GM12878 (cell line): ENCODE data around the gene NAT9. TPM values are rescaled to one million over a fixed set of nuclear protein-coding genes. Genes with fewer than 3 reads are reported as not detected.
A peak's percentile ranks its signal among the peaks of the same experiment; 100 is the strongest.

Source experiments
- ATAC-seq: fragments of 200-7000 bp; cut with Tn5 transposase; 3 replicates; pipeline ENCODE4 v1.9.1; 2020; ENCODE audit warnings: mild to moderate bottlenecking, moderate library complexity
- BruUV-seq: library from RNA; stranded (reverse); fragments of 400-500 nt; replicated peaks from 2 replicates; lab custom pipeline; 2021; lab: Mats Ljungman, UMichigan
- CTCF ChIA-PET: fragments of 300-600 bp; sonication (Branson Sonifier 250); formaldehyde crosslinking; extraction: SDS; loops from one replicate; lab custom pipeline; 2021; ENCODE audit warnings: inconsistent platforms; lab: Yijun Ruan, JAX
- POLR2A ChIA-PET: fragments of 350-600 bp; formaldehyde crosslinking; extraction: SDS; loops from one replicate; lab custom pipeline; 2021; ENCODE audit warnings: inconsistent platforms; lab: Charles Lee
- RAD21 ChIA-PET: fragments of 300-600 bp; sonication (Branson Sonifier 250); formaldehyde crosslinking; loops from one replicate; lab custom pipeline; 2023; ENCODE audit warnings: antibody characterized with exemption; ENCODE audit not compliant: unreplicated experiment; lab: Charles Lee
- SMC1A ChIA-PET: fragments of 300-600 bp; sonication (Branson Sonifier 250); formaldehyde crosslinking; loops from one replicate; lab custom pipeline; 2023; ENCODE audit not compliant: unreplicated experiment, uncharacterized antibody; lab: Charles Lee
- DNase-seq: peaks from one replicate; pipeline ENCODE4 v3.0.0-alpha.2; 2011; ENCODE audit warnings: low read depth, low spot score
- FAIRE-seq: peaks from 3 replicates; lab custom pipeline; 2011; peaks lifted over from hg19 to GRCh38; lab: Jason Lieb, UNC
- H2AFZ ChIP-seq: 2 replicates; pipeline ENCODE4 v1.6.0; 2011; ENCODE audit warnings: low read depth, low read length, control low read depth; ENCODE audit not compliant: control insufficient read depth
- H3K27ac ChIP-seq: 2 replicates; pipeline ENCODE4 v1.5.1; 2011; ENCODE audit warnings: control low read depth; ENCODE audit not compliant: control insufficient read depth, insufficient read depth
- H3K27me3 ChIP-seq, 2 experiments: replicated peaks in 1 of 2; 2 replicates each; pipeline versions ENCODE4 v1.6.0 to v1.6.1; 2011; ENCODE audit warnings: low read length in 1 of 2; ENCODE audit not compliant: control insufficient read depth in 2 of 2, insufficient read depth in 2 of 2
- H3K36me3 ChIP-seq, 2 experiments: 2 replicates each; pipeline ENCODE4 v1.5.1; 2011; ENCODE audit warnings: low read length in 1 of 2; ENCODE audit not compliant: control insufficient read depth in 2 of 2, insufficient read depth in 2 of 2
- H3K4me1 ChIP-seq: 2 replicates; pipeline ENCODE4 v1.6.1; 2011; ENCODE audit warnings: mild to moderate bottlenecking, low read length, moderate library complexity, mixed read lengths; ENCODE audit not compliant: control insufficient read depth, insufficient read depth
- H3K4me2 ChIP-seq: 2 replicates; pipeline ENCODE4 v1.6.0; 2011; ENCODE audit warnings: control low read depth; ENCODE audit not compliant: control insufficient read depth, insufficient read depth
- H3K4me3 ChIP-seq: fragments of 200-600 bp; sonication (generic); 2 replicates; pipeline ENCODE4 v1.5.1; 2016
- H3K79me2 ChIP-seq: 2 replicates; pipeline ENCODE4 v1.6.0; 2011; ENCODE audit warnings: low read length; ENCODE audit not compliant: control insufficient read depth, insufficient read depth
- H3K9ac ChIP-seq: 2 replicates; pipeline ENCODE4 v1.8.0; 2011; ENCODE audit warnings: low read length, control low read depth, mixed read lengths; ENCODE audit not compliant: control insufficient read depth, insufficient read depth
- H3K9me3 ChIP-seq: replicated peaks from 3 replicates; pipeline ENCODE4 v1.5.1; 2011; ENCODE audit warnings: mild to moderate bottlenecking, low read length; ENCODE audit not compliant: control insufficient read depth, insufficient read depth
- H4K20me1 ChIP-seq: 2 replicates; pipeline ENCODE4 v1.6.0; 2011; ENCODE audit not compliant: control insufficient read depth, insufficient read depth
- BCL11A ChIP-seq: IDR thresholded peaks from 2 replicates; pipeline ENCODE4 v1.6.1; 2011; ENCODE audit warnings: low read depth, low read length
- BCL3 ChIP-seq: IDR thresholded peaks from 2 replicates; pipeline ENCODE4 v1.6.1; 2011; ENCODE audit warnings: borderline replicate concordance, low read depth, mild to moderate bottlenecking, moderate library complexity, low read length; ENCODE audit not compliant: insufficient read depth, poor library complexity, severe bottlenecking
- BRCA1 ChIP-seq: IDR thresholded peaks from 2 replicates; pipeline ENCODE4 v1.6.1; 2011; ENCODE audit warnings: low read depth, low read length, improper control_type of control experiment
- CBX5 ChIP-seq: sonication (generic); IDR thresholded peaks from 2 replicates; pipeline ENCODE4 v1.6.1; 2016; ENCODE audit warnings: low read depth, moderate library complexity, mild to moderate bottlenecking, inconsistent platforms
- E2F4 ChIP-seq: IDR thresholded peaks from 2 replicates; pipeline ENCODE4 v1.6.1; 2012; ENCODE audit warnings: low read depth, low read length, improper control_type of control experiment
- GABPA ChIP-seq: IDR thresholded peaks from 2 replicates; pipeline ENCODE4 v1.6.1; 2014; ENCODE audit warnings: antibody characterized with exemption, low read depth, mild to moderate bottlenecking, inconsistent platforms
- IRF4 ChIP-seq: IDR thresholded peaks from 2 replicates; pipeline ENCODE4 v1.6.1; 2011; ENCODE audit warnings: low read depth, low read length
- JUND ChIP-seq: IDR thresholded peaks from 2 replicates; pipeline ENCODE4 v1.6.1; 2012; ENCODE audit warnings: low read depth, mild to moderate bottlenecking, low read length, improper control_type of control experiment, moderate library complexity
- KLF5 ChIP-seq: fragments of 450-650 bp; IDR thresholded peaks from 2 replicates; pipeline ENCODE4 v1.6.1; 2014; ENCODE audit warnings: mild to moderate bottlenecking; ENCODE audit not compliant: partially characterized antibody
- MTA2 ChIP-seq: fragments of 450-650 bp; IDR thresholded peaks from 2 replicates; pipeline ENCODE4 v1.6.1; 2016; ENCODE audit warnings: low read depth, mild to moderate bottlenecking, moderate library complexity
- MXI1 ChIP-seq: fragments of 150-350 bp; IDR thresholded peaks from 2 replicates; pipeline ENCODE4 v1.6.1; 2011; ENCODE audit warnings: low read depth, mild to moderate bottlenecking, inconsistent platforms, low read length, improper control_type of control experiment
- NFXL1 ChIP-seq: fragments of 450-650 bp; IDR thresholded peaks from 2 replicates; pipeline ENCODE4 v1.6.1; 2017; ENCODE audit warnings: antibody characterized with exemption, mild to moderate bottlenecking, borderline replicate concordance
- RAD21 ChIP-seq: IDR thresholded peaks from 2 replicates; pipeline ENCODE4 v1.6.1; 2011; ENCODE audit warnings: mild to moderate bottlenecking, low read depth, low read length, moderate library complexity; ENCODE audit not compliant: insufficient read depth
- SMAD1 ChIP-seq: fragments of 450-650 bp; IDR thresholded peaks from 2 replicates; pipeline ENCODE4 v1.6.1; 2018; ENCODE audit warnings: mild to moderate bottlenecking, low read depth; ENCODE audit not compliant: partially characterized antibody
- SMC3 ChIP-seq: IDR thresholded peaks from 2 replicates; pipeline ENCODE4 v1.6.1; 2011; ENCODE audit warnings: low read length, improper control_type of control experiment, borderline replicate concordance
- SUPT20H ChIP-seq: IDR thresholded peaks from 2 replicates; pipeline ENCODE4 v1.6.1; 2011; ENCODE audit warnings: low read depth, mild to moderate bottlenecking, low read length, moderate library complexity, borderline replicate concordance; ENCODE audit not compliant: control insufficient read depth
- TBL1XR1 ChIP-seq: IDR thresholded peaks from 2 replicates; pipeline ENCODE4 v1.6.1; 2012; ENCODE audit warnings: low read depth, low read length, improper control_type of control experiment
- ZNF274 ChIP-seq: IDR thresholded peaks from one replicate; pipeline ENCODE4 v1.8.0; 2011; ENCODE audit not compliant: insufficient read length, insufficient read depth
- WGBS: methylation state at CpG from one replicate; pipeline ENCODE4 v1.1.6; 2016; ENCODE audit warnings: low lambda C conversion rate; ENCODE audit not compliant: insufficient replicate concordance, insufficient coverage; ENCODE audit errors: missing lambda C conversion rate; 5-methylcytosine and 5-hydroxymethylcytosine counted together
- in situ Hi-C: fragments of 300-500 bp; cut with MboI; formaldehyde crosslinking; loops from 9 replicates; pipeline ENCODE4 v1.14.3; 2018; ENCODE audit warnings: mixed read lengths
- intact Hi-C: fragments of 100-400 bp; cut with micrococcal nuclease; formaldehyde crosslinking; loops from one replicate; pipeline ENCODE4 v1.14.2; 2022; ENCODE audit not compliant: unreplicated experiment
- polyA plus RNA-seq, 11 experiments: library from polyadenylated mRNA; depleted of rRNA in 4 of 11; unstranded in 6 of 11; stranded (reverse) in 5 of 11; fragments of >200 nt; fragmentation: Nextera tagmentation in 4 of 11; fragmentation: Illumina TruSeq in 1 of 11; extraction: Ambion mirVana in 4 of 11; extraction: Trizol in 1 of 11; gene quantifications; 1 replicate in 1 of 11; 2 replicates in 10 of 11; pipeline versions ENCODE4 v1.2.1 to v1.2.3, GENCODE V29; 2011 to 2016; ENCODE audit warnings: inconsistent platforms in 2 of 11, missing spikeins in 2 of 11, low read depth in 1 of 11
- total RNA-seq, 4 experiments: library from RNA; depleted of rRNA in 3 of 4; stranded (reverse); fragments of >200 nt in 3 of 4; fragmentation: Illumina TruSeq in 1 of 4; extraction: Trizol in 1 of 4; gene quantifications; 2 replicates each; pipeline versions ENCODE4 v1.2.1 to v1.2.3, GENCODE V29; 2013 to 2021
- TF ChIP-seq, protein P1 (sequence below), 3 experiments: IDR thresholded peaks in 2 of 3; conservative IDR thresholded peaks in 1 of 3; 2 replicates each; pipeline ENCODE4 v1.5.1; 2011; ENCODE audit warnings: low read depth in 3 of 3, low read length in 3 of 3, mild to moderate bottlenecking in 3 of 3, control low read depth in 2 of 3, moderate library complexity in 2 of 3, inconsistent platforms in 1 of 3, mixed read lengths in 1 of 3; ENCODE audit not compliant: control insufficient read depth in 2 of 3, insufficient read depth in 1 of 3; ENCODE audit errors: extremely low read depth in 1 of 3

Gene NAT9
- total and polyA plus RNA-seq, 10 of the 15 experiments (the other 5 are each of a cell fraction or from before 2014, with no cell fraction given), result 3.5 to 45.3 (median 27.3) TPM

DNA sequence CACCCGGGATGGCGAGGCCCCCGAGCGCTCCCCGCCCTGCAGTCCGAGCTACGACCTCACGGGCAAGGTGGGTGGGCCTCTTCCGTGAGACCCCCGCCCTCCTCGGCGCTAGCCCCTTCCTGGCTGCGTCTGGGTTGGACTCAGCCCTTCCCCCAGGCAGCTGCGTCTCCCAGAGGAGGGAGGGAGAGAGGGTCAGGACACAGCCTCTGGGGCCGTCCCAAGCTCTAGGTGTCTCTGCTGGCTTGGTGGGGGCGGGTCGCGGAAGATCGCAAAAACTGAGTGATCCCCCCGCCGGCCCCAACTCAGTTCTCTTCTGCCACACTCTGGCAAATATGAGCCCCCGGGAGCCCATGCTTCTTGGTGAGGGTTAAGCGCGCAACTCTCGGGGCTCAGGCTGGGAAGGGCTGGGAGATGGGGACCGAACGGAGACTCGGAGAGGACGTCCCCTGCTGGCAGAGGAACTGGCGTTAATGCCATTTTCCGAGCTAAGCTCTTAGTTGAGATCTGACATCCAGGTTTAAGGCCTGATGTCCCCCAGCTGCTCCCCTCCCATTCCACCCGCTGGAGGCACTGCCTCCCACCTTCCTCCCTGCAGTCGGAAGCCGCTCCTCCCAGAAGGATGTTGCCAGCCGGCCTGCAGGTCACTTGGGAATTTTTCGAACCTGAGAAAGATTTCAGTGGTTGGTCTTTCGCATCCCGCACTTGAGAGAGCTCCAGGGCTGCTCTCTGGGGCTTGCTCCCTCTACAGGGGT, 38.7 kb downstream of the NAT9 start:
- ATAC-seq (peak; percentile 46), FAIRE-seq (peak; percentile 13), DNase-seq (no peak)
- intact Hi-C loops (loop anchor here (1.0 to 5.0 kb wide), 3 partner anchors 50 to 171 kb away; partner anchors contain the start of gene CD300H), in situ Hi-C loops (loop anchor here (5.0 kb wide), 1 partner anchor 80 kb away; no protein-coding TSS in a partner anchor)
- Histone ChIP-seq H3K27ac (peak overlapping the region; percentile 47), H4K20me1 (no peaks in the 10 kb centered on the region), H3K4me1 (peaks cover 39% of the 10 kb centered on the region), H2AFZ (peak overlapping the region; percentile 74), H3K4me2 (peak overlapping the region; percentile 99), H3K9ac (peak overlapping the region; percentile 67), H3K4me3 (peak overlapping the region; percentile 69), H3K79me2 (no peaks in the 10 kb centered on the region), H3K9me3 (no peaks in the 10 kb centered on the region; the same call in 2 of the 3 replicates), H3K27me3 (no peaks in the 10 kb centered on the region), H3K36me3 (no peaks in the 10 kb centered on the region)
- SMC1A ChIA-PET, result interaction anchor here (0.6 to 5.4 kb wide), 20 partner anchors 9 to 204 kb away, joined by 3 to 152 read pairs (median 6); partner anchors contain the start of genes CD300H and NAT9
- WGBS, result 2% methylated on average over 37 of the region's 38 CpGs
- RAD21 ChIA-PET, result interaction anchor here (0.6 to 5.0 kb wide), 31 partner anchors 8 to 224 kb away, joined by 3 to 299 read pairs (median 6); partner anchors contain the start of genes CD300C, CD300H, FDXR and NAT9
- CTCF ChIA-PET, result interaction anchor here (0.7 to 5.0 kb wide), 46 partner anchors 9 to 439 kb away, joined by 3 to 349 read pairs (median 5); partner anchors contain the start of genes CD300A, CD300H, FDXR and NAT9
- POLR2A ChIA-PET, result interaction anchor here (0.6 to 4.1 kb wide), 15 partner anchors 9 to 560 kb away, joined by 3 to 37 read pairs (median 3); partner anchors contain the start of gene FDXR
- BruUV-seq, result no TSS peak
- TF ChIP-seq CBX5, result no peak
- TF ChIP-seq MTA2, result no peak
- TF ChIP-seq SMAD1, result no peak
- TF ChIP-seq, protein P1, sequence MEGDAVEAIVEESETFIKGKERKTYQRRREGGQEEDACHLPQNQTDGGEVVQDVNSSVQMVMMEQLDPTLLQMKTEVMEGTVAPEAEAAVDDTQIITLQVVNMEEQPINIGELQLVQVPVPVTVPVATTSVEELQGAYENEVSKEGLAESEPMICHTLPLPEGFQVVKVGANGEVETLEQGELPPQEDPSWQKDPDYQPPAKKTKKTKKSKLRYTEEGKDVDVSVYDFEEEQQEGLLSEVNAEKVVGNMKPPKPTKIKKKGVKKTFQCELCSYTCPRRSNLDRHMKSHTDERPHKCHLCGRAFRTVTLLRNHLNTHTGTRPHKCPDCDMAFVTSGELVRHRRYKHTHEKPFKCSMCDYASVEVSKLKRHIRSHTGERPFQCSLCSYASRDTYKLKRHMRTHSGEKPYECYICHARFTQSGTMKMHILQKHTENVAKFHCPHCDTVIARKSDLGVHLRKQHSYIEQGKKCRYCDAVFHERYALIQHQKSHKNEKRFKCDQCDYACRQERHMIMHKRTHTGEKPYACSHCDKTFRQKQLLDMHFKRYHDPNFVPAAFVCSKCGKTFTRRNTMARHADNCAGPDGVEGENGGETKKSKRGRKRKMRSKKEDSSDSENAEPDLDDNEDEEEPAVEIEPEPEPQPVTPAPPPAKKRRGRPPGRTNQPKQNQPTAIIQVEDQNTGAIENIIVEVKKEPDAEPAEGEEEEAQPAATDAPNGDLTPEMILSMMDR (IDR thresholded peaks at IDR 0.05 in 2 of 3, conservative IDR thresholded peaks at IDR 0.05 in 1 of 3; ENCODE audit: control insufficient read depth in 2 of 3, extremely low read depth in 1 of 3, insufficient read depth in 1 of 3, low read depth in 3 of 3, low read length in 3 of 3), result peak; percentile 61 to 64 (median 63)
- no peak for TF ChIP-seq TBL1XR1
- no peak for TF ChIP-seq KLF5
- TF ChIP-seq NFXL1, result no peak
- TF ChIP-seq BRCA1, result no peak
- TF ChIP-seq SMC3, result peak; percentile 69
- peak; percentile 58 for TF ChIP-seq RAD21
- TF ChIP-seq SUPT20H, result no peak
- TF ChIP-seq E2F4, result no peak
- no peak for TF ChIP-seq GABPA
- TF ChIP-seq IRF4, result no peak
- no peak for TF ChIP-seq ZNF274
- TF ChIP-seq BCL11A, result no peak
- TF ChIP-seq BCL3, result no peak
- no peak for TF ChIP-seq MXI1
- no peak for TF ChIP-seq JUND
